Neural progenitor cell (in vitro differentiated cells): ENCODE data around the gene NRK. TPM values are rescaled to one million over a fixed set of nuclear protein-coding genes. Genes with fewer than 3 reads are reported as not detected.

Source experiments
- DNase-seq: peaks from one replicate; pipeline ENCODE4 v3.0.0-alpha.2; 2016; ENCODE audit warnings: low spot score
- H2AFZ ChIP-seq: fragments of 200-600 bp; sonication (generic); replicated peaks from 2 replicates; pipeline ENCODE4 v1.6.1; 2016; ENCODE audit warnings: antibody characterized with exemption
- H3F3A ChIP-seq: fragments of 200-600 bp; sonication (generic); 2 replicates; pipeline ENCODE4 v1.6.1; 2016; ENCODE audit warnings: antibody characterized with exemption, low read depth
- H3K27ac ChIP-seq: fragments of 200-600 bp; sonication (generic); 2 replicates; pipeline ENCODE4 v1.5.1; 2016; ENCODE audit warnings: mild to moderate bottlenecking
- H3K27me3 ChIP-seq: fragments of 200-600 bp; sonication (generic); 2 replicates; pipeline ENCODE4 v1.6.1; 2016; ENCODE audit warnings: mild to moderate bottlenecking, moderate library complexity
- H3K36me3 ChIP-seq: fragments of 200-600 bp; sonication (generic); 2 replicates; pipeline ENCODE4 v1.5.1; 2016
- H3K4me1 ChIP-seq: fragments of 200-600 bp; sonication (generic); 2 replicates; pipeline ENCODE4 v1.6.1; 2016; ENCODE audit warnings: mixed run types
- H3K4me2 ChIP-seq: fragments of 200-600 bp; sonication (generic); 2 replicates; pipeline ENCODE4 v1.6.1; 2016
- H3K4me3 ChIP-seq: fragments of 200-600 bp; sonication (generic); 2 replicates; pipeline ENCODE4 v1.5.1; 2016
- H3K79me2 ChIP-seq: fragments of 200-600 bp; sonication (generic); 2 replicates; pipeline ENCODE4 v1.6.1; 2016; ENCODE audit warnings: low read depth
- H3K9ac ChIP-seq: fragments of 200-600 bp; sonication (generic); 2 replicates; pipeline ENCODE4 v1.6.1; 2016
- H3K9me3 ChIP-seq: fragments of 200-600 bp; sonication (generic); 2 replicates; pipeline ENCODE4 v1.5.1; 2016; ENCODE audit warnings: low read depth
- H4K20me1 ChIP-seq: fragments of 200-600 bp; sonication (generic); 2 replicates; pipeline ENCODE4 v1.6.1; 2016; ENCODE audit warnings: low read depth
- H3K27ac Mint-ChIP-seq: 3 replicates; pipeline ENCODE4 v1.8.0; 2021; ENCODE audit warnings: mixed read lengths
- H3K27me3 Mint-ChIP-seq: 2 replicates; pipeline ENCODE4 v1.8.0; 2022; ENCODE audit warnings: low read depth, mild to moderate bottlenecking, inconsistent platforms, moderate library complexity, mixed read lengths; ENCODE audit not compliant: insufficient read depth
- H3K36me3 Mint-ChIP-seq: 3 replicates; pipeline ENCODE4 v1.8.0; 2021; ENCODE audit warnings: mixed read lengths
- H3K4me1 Mint-ChIP-seq: 3 replicates; pipeline ENCODE4 v1.8.0; 2021; ENCODE audit warnings: mixed read lengths
- H3K4me3 Mint-ChIP-seq: 3 replicates; pipeline ENCODE4 v1.8.0; 2021; ENCODE audit warnings: mild to moderate bottlenecking, moderate library complexity, mixed read lengths
- H3K9me3 Mint-ChIP-seq: 3 replicates; pipeline ENCODE4 v1.8.0; 2020; ENCODE audit warnings: mixed read lengths
- EZH2 ChIP-seq: fragments of 200-600 bp; sonication (generic); IDR thresholded peaks from 2 replicates; pipeline ENCODE4 v1.6.1; 2017; ENCODE audit warnings: antibody characterized with exemption, mild to moderate bottlenecking, moderate library complexity
- EZH2phosphoT487 ChIP-seq: fragments of 200-600 bp; sonication (generic); IDR thresholded peaks from 2 replicates; pipeline ENCODE4 v1.6.1; 2017; ENCODE audit warnings: antibody characterized with exemption
- total RNA-seq: library from RNA; depleted of rRNA; stranded (reverse); fragments of >200 nt; gene quantifications from 2 replicates; pipeline ENCODE4 v1.2.3, GENCODE V29; 2015; ENCODE audit warnings: low replicate concordance
- TF ChIP-seq, protein P1 (sequence below): fragments of 200-600 bp; sonication (generic); IDR thresholded peaks from 2 replicates; pipeline ENCODE4 v1.5.1; 2017; ENCODE audit warnings: antibody characterized with exemption, mild to moderate bottlenecking

Gene NRK
- total RNA-seq, 1 donor from 2014 or later: not detected

DNA sequence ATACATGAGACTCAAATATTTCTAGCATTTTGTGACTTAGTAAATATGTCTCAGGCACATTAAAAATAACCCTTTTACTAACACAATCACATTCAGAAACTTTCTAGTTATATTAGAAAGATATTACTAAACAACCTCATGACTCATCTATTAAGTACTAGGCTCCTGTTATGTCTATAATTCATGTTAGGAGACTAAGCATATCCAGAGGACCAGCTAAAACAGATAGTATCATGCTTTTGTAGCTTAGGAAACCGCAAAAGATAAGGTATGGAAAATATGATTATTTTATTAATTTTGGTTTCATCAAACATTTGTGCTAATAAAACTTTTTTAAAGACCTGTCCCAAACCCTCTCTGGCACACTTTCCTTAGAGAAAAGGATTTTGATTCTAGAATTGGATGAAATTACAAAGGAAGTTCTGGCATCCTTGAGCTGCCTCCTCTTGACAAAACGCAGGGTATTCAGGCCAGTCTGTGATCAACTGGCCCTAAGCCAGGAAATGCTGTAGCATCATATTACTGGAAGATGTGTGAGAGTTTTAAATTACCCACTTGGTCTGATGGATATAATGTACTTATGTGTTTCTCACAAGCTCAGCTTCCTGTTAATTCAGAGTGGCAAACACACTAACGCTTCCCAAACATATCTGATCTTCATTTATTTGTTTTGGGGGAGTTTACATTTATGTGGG is 60.4 kb downstream of the NRK start:
- Mint-ChIP-seq H3K4me3 (no peak overlapping the region), H3K4me1 (no peaks in the 10 kb centered on the region), H3K27ac (no peak overlapping the region), H3K9me3 (no peaks in the 10 kb centered on the region), H3K27me3 (no peaks in the 10 kb centered on the region), H3K36me3 (no peaks in the 10 kb centered on the region)
- DNase-seq: no peak
- H3K27ac ChIP-seq: no peak overlapping the region
- H2AFZ ChIP-seq: no peak overlapping the region
- no peaks in the 10 kb centered on the region for H3K79me2 ChIP-seq
- H4K20me1 ChIP-seq: no peaks in the 10 kb centered on the region
- H3K36me3 ChIP-seq: no peaks in the 10 kb centered on the region
- H3K4me1 ChIP-seq: no peaks in the 10 kb centered on the region
- no peak overlapping the region for H3K9ac ChIP-seq
- H3K9me3 ChIP-seq: peaks cover 5% of the 10 kb centered on the region
- H3K4me2 ChIP-seq: no peak overlapping the region
- no peaks in the 10 kb centered on the region for H3K27me3 ChIP-seq
- H3F3A ChIP-seq: no peaks in the 10 kb centered on the region
- TF ChIP-seq EZH2phosphoT487 (no peak), EZH2 (no peak)
- TF ChIP-seq, protein P1, sequence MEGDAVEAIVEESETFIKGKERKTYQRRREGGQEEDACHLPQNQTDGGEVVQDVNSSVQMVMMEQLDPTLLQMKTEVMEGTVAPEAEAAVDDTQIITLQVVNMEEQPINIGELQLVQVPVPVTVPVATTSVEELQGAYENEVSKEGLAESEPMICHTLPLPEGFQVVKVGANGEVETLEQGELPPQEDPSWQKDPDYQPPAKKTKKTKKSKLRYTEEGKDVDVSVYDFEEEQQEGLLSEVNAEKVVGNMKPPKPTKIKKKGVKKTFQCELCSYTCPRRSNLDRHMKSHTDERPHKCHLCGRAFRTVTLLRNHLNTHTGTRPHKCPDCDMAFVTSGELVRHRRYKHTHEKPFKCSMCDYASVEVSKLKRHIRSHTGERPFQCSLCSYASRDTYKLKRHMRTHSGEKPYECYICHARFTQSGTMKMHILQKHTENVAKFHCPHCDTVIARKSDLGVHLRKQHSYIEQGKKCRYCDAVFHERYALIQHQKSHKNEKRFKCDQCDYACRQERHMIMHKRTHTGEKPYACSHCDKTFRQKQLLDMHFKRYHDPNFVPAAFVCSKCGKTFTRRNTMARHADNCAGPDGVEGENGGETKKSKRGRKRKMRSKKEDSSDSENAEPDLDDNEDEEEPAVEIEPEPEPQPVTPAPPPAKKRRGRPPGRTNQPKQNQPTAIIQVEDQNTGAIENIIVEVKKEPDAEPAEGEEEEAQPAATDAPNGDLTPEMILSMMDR: no peak
- no peak overlapping the region for H3K4me3 ChIP-seq

DNA sequence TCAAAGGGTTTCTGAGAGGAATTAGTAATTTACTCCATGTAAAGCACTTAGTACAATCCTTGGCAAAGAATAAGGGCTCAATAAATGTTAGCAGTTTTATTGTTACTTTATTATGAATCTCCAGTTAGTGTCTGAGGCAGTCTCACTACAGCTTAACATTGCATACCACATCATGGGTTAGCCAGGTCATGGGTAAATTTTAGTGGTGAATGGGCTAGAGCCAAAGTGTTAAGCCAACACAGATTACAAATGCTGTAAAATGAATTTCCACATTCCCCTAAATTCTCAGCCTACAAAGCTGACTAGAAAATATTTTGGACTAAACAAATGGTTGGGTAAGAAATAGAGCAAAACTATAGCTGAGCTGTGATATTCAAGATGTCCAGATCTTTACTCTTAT is 72.4 kb downstream of the NRK start:
- H2AFZ ChIP-seq: no peak overlapping the region
- no peak overlapping the region for H3K4me3 ChIP-seq
- no peaks in the 10 kb centered on the region for H4K20me1 ChIP-seq
- no peak for TF ChIP-seq EZH2phosphoT487
- no peak for TF ChIP-seq EZH2
- TF ChIP-seq, protein P1: no peak
- H3K9me3 ChIP-seq: peaks cover 4% of the 10 kb centered on the region
- no peaks in the 10 kb centered on the region for H3K27me3 Mint-ChIP-seq
- H3K27me3 ChIP-seq: no peaks in the 10 kb centered on the region
- H3K36me3 ChIP-seq: no peaks in the 10 kb centered on the region
- no peak overlapping the region for H3K4me3 Mint-ChIP-seq
- no peak for DNase-seq
- H3K9ac ChIP-seq: no peak overlapping the region
- H3K4me2 ChIP-seq: no peak overlapping the region
- H3K36me3 Mint-ChIP-seq: no peaks in the 10 kb centered on the region
- H3K27ac ChIP-seq: no peak overlapping the region
- H3K4me1 Mint-ChIP-seq: no peaks in the 10 kb centered on the region
- no peaks in the 10 kb centered on the region for H3K9me3 Mint-ChIP-seq
- H3K4me1 ChIP-seq: no peaks in the 10 kb centered on the region
- no peaks in the 10 kb centered on the region for H3K79me2 ChIP-seq
- H3K27ac Mint-ChIP-seq: no peak overlapping the region
- no peaks in the 10 kb centered on the region for H3F3A ChIP-seq

DNA sequence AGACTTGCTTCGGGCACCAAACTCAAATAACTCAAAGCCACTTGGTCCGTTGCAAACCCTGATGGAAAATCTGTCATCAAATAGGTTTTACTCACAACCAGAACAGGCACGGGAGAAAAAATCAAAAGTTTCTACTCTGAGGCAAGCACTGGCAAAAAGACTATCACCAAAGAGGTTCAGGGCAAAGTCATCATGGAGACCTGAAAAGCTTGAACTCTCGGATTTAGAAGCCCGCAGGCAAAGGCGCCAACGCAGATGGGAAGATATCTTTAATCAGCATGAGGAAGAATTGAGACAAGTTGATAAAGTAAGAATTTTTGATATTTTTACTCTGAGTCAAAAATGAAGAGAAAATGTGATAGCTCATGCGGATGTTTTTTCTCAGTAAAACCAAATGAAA is 87.2 kb downstream of the NRK start:
- no peak overlapping the region for H3K4me2 ChIP-seq
- TF ChIP-seq, protein P1: no peak
- DNase-seq: no peak
- H3K4me1 ChIP-seq: no peaks in the 10 kb centered on the region
- no peak overlapping the region for H3K27ac ChIP-seq
- H3K9me3 ChIP-seq: no peaks in the 10 kb centered on the region
- Mint-ChIP-seq H3K4me3 (no peak overlapping the region), H3K27me3 (no peaks in the 10 kb centered on the region), H3K36me3 (no peaks in the 10 kb centered on the region), H3K4me1 (no peaks in the 10 kb centered on the region), H3K9me3 (no peaks in the 10 kb centered on the region), H3K27ac (no peak overlapping the region)
- no peaks in the 10 kb centered on the region for H3K79me2 ChIP-seq
- H3K4me3 ChIP-seq: no peak overlapping the region
- H2AFZ ChIP-seq: no peak overlapping the region
- no peaks in the 10 kb centered on the region for H3K27me3 ChIP-seq
- H3K9ac ChIP-seq: no peak overlapping the region
- no peaks in the 10 kb centered on the region for H3F3A ChIP-seq
- H4K20me1 ChIP-seq: no peaks in the 10 kb centered on the region
- no peaks in the 10 kb centered on the region for H3K36me3 ChIP-seq
